Measurements from ENCODE around the gene ERC2. TPM values are rescaled to one million over a fixed set of nuclear protein-coding genes. Genes with fewer than 3 reads are reported as not detected.

Gene ERC2
- total RNA-seq, 1 donor from 2014 or later = 7.4 TPM

GRCh38 chr3:55771503-55771902, 696.8 kb downstream of the ERC2 start:
- H2AFZ ChIP-seq (ENCODE audit: low read depth, low read length) = no peak overlapping the region
- Mint-ChIP-seq H3K36me3 (ENCODE audit: low read depth, unreplicated experiment) (no peaks in the 10 kb centered on the region), H3K27ac (ENCODE audit: unreplicated experiment) (no peak overlapping the region), H3K4me3 (ENCODE audit: unreplicated experiment) (no peak overlapping the region), H3K4me1 (ENCODE audit: low read depth, unreplicated experiment) (no peaks in the 10 kb centered on the region), H3K9me3 (ENCODE audit: unreplicated experiment) (no peaks in the 10 kb centered on the region), H3K27me3 (ENCODE audit: low read depth, unreplicated experiment) (no peaks in the 10 kb centered on the region)
- TF ChIP-seq EZH2 (IDR thresholded peaks at IDR 0.05; ENCODE audit: insufficient read depth, low read length) (no peak), CTCF (IDR thresholded peaks at IDR 0.05; ENCODE audit: insufficient read depth, low read depth, low read length) (no peak)
- no peaks in the 10 kb centered on the region for H4K20me1 ChIP-seq (ENCODE audit: insufficient read depth, low read length)
- H3K4me3 ChIP-seq (ENCODE audit: insufficient read depth, low read depth, low read length) = no peak overlapping the region
- FAIRE-seq (no peak), DNase-seq (ENCODE audit: low read depth) (no peak)
- no peak overlapping the region for H3K27ac ChIP-seq (ENCODE audit: low read depth, low read length)
- H3K36me3 ChIP-seq (ENCODE audit: insufficient read depth, low read length) = no peaks in the 10 kb centered on the region
- H3K4me2 ChIP-seq (ENCODE audit: low read length) = no peak overlapping the region
- no peaks in the 10 kb centered on the region for H3K9me3 ChIP-seq (ENCODE audit: insufficient read depth, low read depth, low read length)
- no peak overlapping the region for H3K9ac ChIP-seq (ENCODE audit: low read length)
- no peaks in the 10 kb centered on the region for H3K4me1 ChIP-seq (ENCODE audit: insufficient read depth, low read length)
- H3K27me3 ChIP-seq (ENCODE audit: insufficient read depth, low read length) = no peaks in the 10 kb centered on the region
- H3K79me2 ChIP-seq (ENCODE audit: insufficient read depth, low read length) = no peaks in the 10 kb centered on the region

GRCh38 chr3:55770077-55770476, 698.2 kb downstream of the ERC2 start:
- Mint-ChIP-seq H3K27ac (ENCODE audit: unreplicated experiment) (no peak overlapping the region), H3K4me3 (ENCODE audit: unreplicated experiment) (no peak overlapping the region), H3K36me3 (ENCODE audit: low read depth, unreplicated experiment) (no peaks in the 10 kb centered on the region), H3K27me3 (ENCODE audit: low read depth, unreplicated experiment) (no peaks in the 10 kb centered on the region), H3K4me1 (ENCODE audit: low read depth, unreplicated experiment) (no peaks in the 10 kb centered on the region), H3K9me3 (ENCODE audit: unreplicated experiment) (no peaks in the 10 kb centered on the region)
- Histone ChIP-seq H4K20me1 (ENCODE audit: insufficient read depth, low read length) (no peaks in the 10 kb centered on the region), H3K4me3 (ENCODE audit: insufficient read depth, low read depth, low read length) (no peak overlapping the region), H3K27me3 (ENCODE audit: insufficient read depth, low read length) (peaks cover 5% of the 10 kb centered on the region), H3K9me3 (ENCODE audit: insufficient read depth, low read depth, low read length) (no peaks in the 10 kb centered on the region), H3K4me1 (ENCODE audit: insufficient read depth, low read length) (no peaks in the 10 kb centered on the region), H3K79me2 (ENCODE audit: insufficient read depth, low read length) (no peaks in the 10 kb centered on the region), H3K9ac (ENCODE audit: low read length) (no peak overlapping the region), H3K27ac (ENCODE audit: low read depth, low read length) (no peak overlapping the region), H3K36me3 (ENCODE audit: insufficient read depth, low read length) (no peaks in the 10 kb centered on the region), H3K4me2 (ENCODE audit: low read length) (no peak overlapping the region), H2AFZ (ENCODE audit: low read depth, low read length) (no peak overlapping the region)
- FAIRE-seq (no peak), DNase-seq (ENCODE audit: low read depth) (no peak)
- TF ChIP-seq CTCF (IDR thresholded peaks at IDR 0.05; ENCODE audit: insufficient read depth, low read depth, low read length) = no peak
- TF ChIP-seq EZH2 (IDR thresholded peaks at IDR 0.05; ENCODE audit: insufficient read depth, low read length) = no peak

GRCh38 chr3:55766753-55767152, 701.5 kb downstream of the ERC2 start:
- no peak for TF ChIP-seq CTCF (IDR thresholded peaks at IDR 0.05; ENCODE audit: insufficient read depth, low read depth, low read length)
- TF ChIP-seq EZH2 (IDR thresholded peaks at IDR 0.05; ENCODE audit: insufficient read depth, low read length) = no peak
- H3K27ac ChIP-seq (ENCODE audit: low read depth, low read length) = no peak overlapping the region
- no peak for DNase-seq (ENCODE audit: low read depth)
- no peaks in the 10 kb centered on the region for H3K27me3 Mint-ChIP-seq (ENCODE audit: low read depth, unreplicated experiment)
- no peaks in the 10 kb centered on the region for H3K79me2 ChIP-seq (ENCODE audit: insufficient read depth, low read length)
- H3K27ac Mint-ChIP-seq (ENCODE audit: unreplicated experiment) = no peak overlapping the region
- no peaks in the 10 kb centered on the region for H4K20me1 ChIP-seq (ENCODE audit: insufficient read depth, low read length)
- no peaks in the 10 kb centered on the region for H3K9me3 ChIP-seq (ENCODE audit: insufficient read depth, low read depth, low read length)
- no peak for FAIRE-seq
- H3K4me1 ChIP-seq (ENCODE audit: insufficient read depth, low read length) = no peaks in the 10 kb centered on the region
- H3K9me3 Mint-ChIP-seq (ENCODE audit: unreplicated experiment) = no peaks in the 10 kb centered on the region
- no peaks in the 10 kb centered on the region for H3K36me3 Mint-ChIP-seq (ENCODE audit: low read depth, unreplicated experiment)
- no peaks in the 10 kb centered on the region for H3K4me1 Mint-ChIP-seq (ENCODE audit: low read depth, unreplicated experiment)
- no peak overlapping the region for H3K4me3 Mint-ChIP-seq (ENCODE audit: unreplicated experiment)
- H3K4me3 ChIP-seq (ENCODE audit: insufficient read depth, low read depth, low read length) = no peak overlapping the region
- H3K9ac ChIP-seq (ENCODE audit: low read length) = no peak overlapping the region
- no peak overlapping the region for H3K4me2 ChIP-seq (ENCODE audit: low read length)
- H3K36me3 ChIP-seq (ENCODE audit: insufficient read depth, low read length) = no peaks in the 10 kb centered on the region
- H2AFZ ChIP-seq (ENCODE audit: low read depth, low read length) = no peak overlapping the region
- H3K27me3 ChIP-seq (ENCODE audit: insufficient read depth, low read length) = peaks cover 5% of the 10 kb centered on the region

Data from astrocyte (in vitro differentiated cells and primary cell).